LHCN-M2 (cell line): Measurements from ENCODE around the gene ARID1B. TPM values are rescaled to one million over a fixed set of nuclear protein-coding genes. Genes with fewer than 3 reads are reported as not detected.
"Not testable (repeated sequence)": the region's sequence is repeated elsewhere in the genome, so short reads cannot be mapped to it uniquely, and the experiment has no call there.

Source experiments
- DNase-seq: peaks from one replicate; pipeline ENCODE4 v3.0.0-alpha.2; 2012; ENCODE audit warnings: low read depth
- total RNA-seq: library from RNA; depleted of rRNA; stranded (reverse); fragments of >200 nt; gene quantifications from 2 replicates; pipeline ENCODE4 v1.2.3, GENCODE V29; 2014

The ARID1B gene
- total RNA-seq, 1 experiment from 2014 or later: 19.0 TPM

DNA sequence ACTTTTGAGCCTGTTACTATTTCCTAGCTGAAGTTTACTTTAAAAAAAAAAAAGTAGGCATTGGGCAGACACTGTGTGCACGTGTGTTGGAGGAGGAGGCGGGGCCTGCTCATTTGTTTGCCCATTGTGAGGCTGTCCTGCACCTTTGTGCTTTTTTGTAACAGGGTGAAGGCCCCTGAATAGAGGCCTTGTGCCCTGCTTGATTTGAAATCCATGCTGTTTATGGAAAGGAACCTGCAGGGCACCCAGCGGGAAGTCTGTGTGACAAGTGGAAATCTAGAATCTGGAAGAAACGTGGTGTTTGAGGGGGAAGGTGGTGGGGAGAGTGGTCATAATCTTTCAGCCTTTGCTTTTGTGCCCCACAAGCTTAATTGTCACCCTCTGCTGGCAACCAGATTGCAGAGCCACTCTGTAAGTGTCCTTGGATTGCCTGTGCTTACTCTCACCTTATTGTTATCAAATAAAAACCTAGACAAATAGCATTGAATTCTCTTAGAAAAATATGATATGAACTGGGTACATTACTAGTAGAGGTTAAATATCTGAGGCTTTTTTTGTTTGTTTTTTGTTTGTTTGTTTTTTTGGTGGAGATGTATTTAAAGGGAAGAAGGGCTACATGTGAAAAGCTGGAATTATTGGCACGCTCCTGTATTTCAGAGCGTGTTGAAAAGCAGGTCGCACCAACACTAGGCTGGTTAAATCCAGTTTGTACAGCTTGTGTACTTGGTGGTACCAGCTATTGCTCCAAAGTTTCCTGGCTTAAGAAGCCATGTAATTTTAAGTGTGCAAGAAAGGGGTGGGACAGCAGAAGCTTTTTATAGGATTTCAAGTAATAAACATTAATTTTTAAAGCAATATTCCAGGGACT lies 156.3 kb downstream of the ARID1B start:
- DNase-seq: no peak

DNA sequence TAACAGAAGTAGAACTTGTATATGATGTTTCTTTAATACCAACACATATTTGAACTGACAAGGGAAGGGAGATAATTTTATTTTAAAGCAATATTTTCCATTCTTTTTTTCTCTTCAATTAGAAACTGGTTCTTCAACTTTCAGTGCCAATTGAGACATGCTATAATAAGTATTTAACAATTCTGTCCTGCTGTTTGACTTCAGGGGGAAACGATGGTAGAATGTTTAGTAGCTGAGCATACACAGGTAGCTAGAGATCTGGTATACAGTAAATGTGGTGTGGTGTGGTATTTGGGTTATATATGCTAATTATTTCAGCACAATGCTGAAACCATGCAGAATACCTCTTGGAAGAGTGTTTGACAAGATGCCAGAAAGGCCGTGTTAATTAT lies 156.9 kb downstream of the ARID1B start:
- DNase-seq: no peak

DNA sequence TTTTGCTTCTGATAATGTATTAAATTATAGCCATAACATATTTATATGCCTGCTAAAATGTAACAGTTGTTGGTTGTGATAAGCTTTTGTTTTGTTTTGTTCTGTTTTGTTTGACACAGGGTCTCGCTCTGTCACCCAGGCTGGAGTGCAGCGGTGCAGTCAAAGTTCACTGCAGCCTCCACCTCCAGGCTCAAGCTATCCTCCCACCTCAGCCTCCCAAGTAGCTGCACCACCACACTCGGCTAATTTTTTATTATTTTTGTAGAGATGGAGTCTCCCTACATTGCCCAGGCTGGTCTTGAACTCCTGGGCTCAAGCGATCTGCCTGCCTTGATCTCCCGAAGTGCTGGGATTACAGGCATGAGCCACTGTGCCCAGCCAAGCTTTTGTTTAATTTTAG lies 157.8 kb downstream of the ARID1B start:
- DNase-seq: no peak

DNA sequence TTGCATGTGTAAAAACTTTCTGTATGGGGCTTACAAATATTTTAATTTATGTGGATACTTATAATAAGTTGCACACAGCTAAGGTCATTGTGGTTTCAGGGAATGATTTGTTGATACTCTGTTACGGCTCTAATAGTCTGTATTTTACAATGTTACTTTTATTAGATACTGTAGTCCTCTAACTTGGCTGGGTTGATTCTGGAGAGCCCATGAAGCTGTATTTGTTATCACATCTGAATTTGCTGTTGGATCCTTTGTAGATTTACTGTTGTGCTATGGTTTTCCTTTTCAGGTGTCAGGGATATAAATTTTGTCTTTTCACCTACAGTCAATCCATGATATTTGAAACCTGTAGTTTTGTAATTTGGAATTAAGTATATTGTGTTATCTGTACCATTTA lies 161.0 kb downstream of the ARID1B start:
- no peak for DNase-seq

DNA sequence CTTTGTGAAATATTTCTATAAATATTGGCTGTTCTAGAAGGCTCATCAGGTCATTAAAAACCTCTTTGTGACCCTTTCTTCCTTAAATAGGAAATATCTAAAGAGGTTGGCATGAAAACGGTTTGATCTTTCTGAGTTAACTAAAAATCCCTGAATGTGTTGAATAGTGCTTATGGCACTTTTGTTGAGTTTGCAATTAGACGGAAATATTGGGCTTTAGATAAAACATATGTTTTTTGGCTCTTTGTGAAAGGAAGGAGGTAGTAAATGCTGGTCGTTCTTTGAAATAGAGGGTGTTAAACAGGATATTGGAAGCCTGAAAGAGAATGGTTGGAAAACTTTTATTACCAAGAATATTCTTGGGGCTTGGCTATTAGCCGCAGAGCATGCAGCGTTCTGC lies 163.0 kb downstream of the ARID1B start:
- no peak for DNase-seq

DNA sequence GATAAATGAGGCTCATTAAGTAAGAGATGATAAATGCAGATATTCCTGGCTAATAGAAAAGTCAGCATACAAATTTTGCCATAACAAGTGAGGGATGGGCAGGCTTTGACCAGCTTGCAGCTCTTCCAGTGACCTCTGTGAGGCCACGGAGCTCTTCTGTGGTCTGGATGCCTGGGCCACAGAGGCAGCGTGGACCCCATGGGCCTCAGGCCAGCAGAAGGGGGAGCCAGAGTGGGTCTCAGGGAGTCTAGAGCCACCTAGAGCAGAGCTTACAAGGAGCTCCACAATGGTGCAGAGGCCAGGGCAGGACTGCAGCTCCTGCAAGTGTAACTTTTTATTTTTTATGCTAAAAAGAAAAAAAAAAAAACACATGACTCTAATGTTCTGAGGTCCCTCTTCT lies 165.1 kb downstream of the ARID1B start:
- no peak for DNase-seq

DNA sequence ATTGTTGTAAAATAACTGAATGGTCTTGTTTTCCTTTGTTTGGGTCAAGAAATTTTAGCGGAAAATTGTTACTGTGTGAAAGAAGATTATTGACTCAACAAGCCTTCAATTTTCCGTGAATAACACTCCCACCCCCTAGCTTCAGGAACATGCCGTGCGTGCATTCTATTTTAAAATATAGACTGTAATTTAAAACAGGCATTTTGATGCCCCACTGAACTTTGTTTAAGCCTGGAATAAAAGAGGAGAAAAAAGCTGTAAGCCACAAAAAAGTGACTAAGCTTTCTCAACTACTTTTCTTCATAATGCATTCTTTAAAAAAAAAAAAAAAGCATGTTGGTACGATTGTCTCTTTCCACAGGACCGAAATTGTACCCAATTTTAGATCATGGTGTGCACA lies 166.0 kb downstream of the ARID1B start:
- peak; percentile 50 for DNase-seq

DNA sequence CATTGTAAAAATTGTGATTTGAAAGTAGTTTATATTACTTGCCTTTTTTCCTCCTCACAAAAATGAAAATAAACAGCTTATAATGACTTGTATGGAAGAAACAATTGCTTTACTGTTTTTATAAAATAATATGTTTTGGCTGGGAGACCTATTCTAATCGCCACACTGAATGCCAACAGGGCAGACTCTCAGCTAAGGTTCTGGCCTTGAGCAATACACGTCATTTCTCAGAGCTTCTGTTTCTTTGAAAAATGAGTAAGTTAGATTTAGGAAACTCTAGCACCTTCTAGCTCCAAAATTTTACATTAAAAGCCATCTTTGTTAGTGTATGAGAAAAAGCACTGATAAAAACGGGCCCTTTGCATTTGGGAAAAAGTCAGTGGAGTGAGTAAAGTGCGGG lies 166.6 kb downstream of the ARID1B start:
- no peak for DNase-seq

DNA sequence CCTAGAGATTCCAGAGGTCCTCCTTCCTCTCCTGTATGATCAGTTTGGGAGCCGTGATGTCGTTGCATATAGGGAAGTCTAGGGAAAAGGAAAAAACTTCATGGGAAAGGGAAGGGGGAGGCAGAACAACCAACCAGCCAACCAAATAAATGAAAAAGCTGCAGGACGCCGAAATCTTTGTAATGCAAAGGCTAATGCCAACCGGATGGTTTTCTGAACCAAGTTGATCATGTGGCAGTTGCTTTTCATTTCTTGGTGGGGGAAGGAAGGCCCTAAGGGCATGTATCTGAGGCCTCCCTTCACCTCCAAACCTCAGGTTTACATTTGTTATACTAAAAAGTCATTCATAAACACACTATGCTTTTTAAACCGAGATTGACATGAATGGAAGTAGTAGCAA lies 167.2 kb downstream of the ARID1B start:
- DNase-seq: no peak

DNA sequence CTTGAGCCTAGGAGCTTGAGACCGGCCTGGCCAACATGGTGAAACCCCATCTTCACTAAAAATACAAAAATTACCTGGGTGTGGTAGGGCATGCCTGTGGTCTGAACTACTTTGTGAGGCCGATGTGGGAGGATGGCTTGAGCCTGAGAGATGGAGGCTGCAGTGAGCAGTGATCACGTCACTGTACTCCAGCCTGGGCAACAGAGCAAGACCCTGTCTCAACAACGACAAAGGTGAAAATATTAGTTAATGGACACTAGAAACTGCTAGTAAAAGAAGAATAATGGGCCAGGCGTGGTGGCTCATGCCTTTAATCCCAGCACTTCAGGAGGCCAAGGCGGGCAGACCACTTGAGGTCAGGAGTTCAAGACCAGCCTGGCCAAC lies 168.6 kb downstream of the ARID1B start:
- DNase-seq: not testable (repeated sequence)

DNA sequence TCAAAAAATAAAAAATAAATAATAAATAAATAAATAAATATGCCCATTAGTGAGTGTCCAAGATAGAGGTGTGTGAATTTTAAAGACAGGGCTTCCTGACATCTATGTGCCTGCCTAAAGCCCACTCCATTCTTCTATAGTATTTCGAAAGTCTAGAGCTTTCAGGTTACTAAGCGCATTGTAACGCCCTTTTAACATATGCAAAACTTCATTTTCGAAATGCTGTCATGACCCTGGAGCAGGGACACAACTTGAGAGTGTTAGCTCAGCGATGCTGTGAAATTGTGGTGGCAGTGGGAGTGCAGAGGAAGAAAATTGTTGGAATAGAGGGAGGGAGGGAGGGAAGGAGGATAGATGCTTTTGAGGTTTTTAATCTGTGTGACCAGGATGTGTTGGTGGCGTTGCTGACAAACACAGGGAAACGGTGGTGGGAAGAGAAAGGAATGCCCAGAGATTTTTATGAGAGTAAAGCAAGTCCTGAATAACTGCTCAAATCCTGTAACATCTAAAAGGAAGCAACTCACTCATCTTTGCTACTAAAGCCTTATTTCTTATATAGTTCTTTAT lies 169.3 kb downstream of the ARID1B start:
- no peak for DNase-seq

DNA sequence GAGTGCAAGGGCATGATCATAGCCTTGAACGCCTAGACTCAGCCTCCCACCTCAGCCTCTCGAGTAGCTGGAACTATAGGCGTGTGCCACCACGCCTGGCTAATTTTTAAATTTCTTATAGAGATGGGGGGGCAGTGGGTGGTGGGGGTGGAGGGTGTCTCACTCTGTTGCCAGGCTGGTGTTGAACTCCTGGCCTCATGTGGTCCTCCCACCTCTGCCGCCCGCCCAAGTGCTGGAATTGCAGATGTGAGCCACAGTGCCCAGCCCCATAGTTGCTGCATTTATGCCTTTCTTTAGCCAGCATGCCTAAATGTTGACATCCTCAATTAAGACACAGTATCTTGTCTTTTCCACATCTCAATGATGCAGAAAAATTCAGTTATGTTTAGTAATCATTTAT lies 171.1 kb downstream of the ARID1B start:
- no peak for DNase-seq

DNA sequence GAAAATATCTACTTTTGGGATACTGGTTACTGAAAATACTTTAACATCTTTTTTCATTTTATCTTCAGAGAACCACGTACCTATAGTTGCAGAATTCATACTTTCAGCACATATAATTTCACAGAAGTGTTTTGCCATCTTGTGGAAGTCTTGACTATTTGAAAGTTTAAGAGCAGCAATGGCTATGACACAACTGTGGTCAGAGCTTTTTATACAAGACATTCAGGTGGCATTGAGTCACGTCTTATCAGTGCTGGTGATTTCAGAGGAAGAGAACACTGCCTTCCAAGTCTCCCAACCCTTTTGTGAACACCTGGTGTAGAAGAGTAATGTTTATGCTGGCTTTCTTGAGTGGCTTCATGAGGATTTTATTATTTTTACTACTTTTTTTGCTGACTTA lies 171.6 kb downstream of the ARID1B start:
- peak; percentile 73 for DNase-seq

DNA sequence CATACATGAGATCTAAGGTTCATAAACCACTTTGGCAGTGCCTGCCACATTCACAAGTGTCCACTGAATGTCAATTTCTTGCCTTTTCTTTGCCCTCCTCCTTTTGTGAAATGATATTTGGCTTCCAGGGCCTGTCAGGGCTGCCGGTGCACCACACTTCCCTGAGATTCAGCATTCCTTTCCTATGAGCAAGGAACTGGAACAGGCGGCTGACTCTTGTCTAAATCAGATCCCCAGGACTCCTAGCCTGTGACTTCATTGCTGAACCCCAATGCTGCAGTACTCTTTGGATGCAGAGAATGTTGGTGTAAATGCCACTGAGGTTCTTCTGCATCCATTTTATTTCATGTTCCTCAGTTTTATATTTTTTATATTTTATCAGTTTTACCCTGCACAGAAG lies 172.2 kb downstream of the ARID1B start:
- DNase-seq: peak; percentile 79

DNA sequence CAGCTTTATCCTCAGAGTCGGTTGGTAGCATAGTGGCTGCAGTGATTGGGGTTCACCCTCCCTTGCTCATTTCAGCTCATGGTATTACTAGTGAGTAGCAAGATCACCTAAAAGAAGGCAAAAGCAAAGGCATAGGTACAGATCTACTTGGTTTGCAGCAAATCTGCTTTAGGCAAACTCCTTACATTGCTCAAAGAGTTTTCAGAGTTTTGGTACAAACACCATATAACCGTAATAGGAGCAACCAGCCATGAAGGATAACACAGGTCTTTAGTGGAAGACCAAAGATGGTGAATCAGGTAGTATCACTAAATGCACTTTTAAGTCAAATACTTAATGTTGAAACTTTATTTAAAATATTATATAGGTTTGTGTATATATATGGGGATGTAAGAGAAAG lies 172.9 kb downstream of the ARID1B start:
- DNase-seq: no peak

DNA sequence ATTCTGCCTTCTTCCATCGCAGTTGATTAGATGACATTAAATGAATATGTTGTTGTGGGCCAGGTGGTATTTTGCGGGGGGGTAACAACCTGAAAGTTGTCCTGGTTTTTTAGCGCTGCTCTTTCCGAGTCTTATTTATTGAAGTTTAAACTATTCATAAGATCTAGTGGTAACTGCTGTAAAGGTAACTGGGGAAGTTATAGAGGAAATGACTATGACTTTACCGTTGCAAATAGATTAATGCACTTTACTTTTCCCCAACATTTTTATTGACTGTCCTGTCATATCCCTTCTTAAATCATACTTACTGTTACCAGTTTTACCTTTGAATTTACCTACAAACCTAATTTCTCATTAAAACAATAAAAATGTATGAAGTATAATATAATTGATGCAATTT lies 173.4 kb downstream of the ARID1B start:
- no peak for DNase-seq

DNA sequence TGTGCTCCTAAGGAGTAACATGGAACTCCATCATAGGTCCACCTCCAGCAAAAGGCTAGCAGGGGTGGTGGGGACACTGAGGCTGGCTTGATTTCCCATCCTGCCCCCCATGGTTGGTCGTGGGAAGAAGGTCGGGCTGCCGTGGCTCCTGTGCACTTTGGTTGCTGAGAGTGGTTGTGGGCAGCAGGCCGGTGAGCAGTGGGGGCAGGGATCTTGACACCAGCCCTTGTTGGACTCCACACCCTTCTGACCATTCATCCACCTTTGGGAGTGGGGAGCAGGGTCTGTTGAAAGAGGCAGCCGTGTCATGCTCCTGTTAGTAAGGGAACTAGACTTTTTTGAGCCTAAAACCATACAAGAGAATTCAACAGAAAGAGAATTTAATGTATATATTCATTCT lies 175.2 kb downstream of the ARID1B start:
- DNase-seq: no peak

DNA sequence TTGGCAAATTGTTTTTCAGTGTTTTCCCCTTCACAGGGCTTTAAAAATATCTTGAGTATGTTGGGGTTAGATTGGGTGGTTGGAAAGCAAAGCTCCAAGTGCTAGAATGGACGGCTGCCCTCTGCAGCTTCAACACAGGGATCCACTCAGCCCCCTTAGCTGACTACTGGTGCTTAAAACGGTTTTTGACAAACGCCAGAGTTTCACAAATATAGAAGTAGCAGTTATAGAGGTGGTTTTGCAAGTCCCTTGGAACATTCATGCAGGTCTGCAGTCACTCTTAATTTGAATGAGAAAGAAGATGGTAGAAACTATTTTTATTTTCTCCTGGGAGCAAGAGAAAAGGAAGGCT lies 175.9 kb downstream of the ARID1B start:
- peak; percentile 69 for DNase-seq

DNA sequence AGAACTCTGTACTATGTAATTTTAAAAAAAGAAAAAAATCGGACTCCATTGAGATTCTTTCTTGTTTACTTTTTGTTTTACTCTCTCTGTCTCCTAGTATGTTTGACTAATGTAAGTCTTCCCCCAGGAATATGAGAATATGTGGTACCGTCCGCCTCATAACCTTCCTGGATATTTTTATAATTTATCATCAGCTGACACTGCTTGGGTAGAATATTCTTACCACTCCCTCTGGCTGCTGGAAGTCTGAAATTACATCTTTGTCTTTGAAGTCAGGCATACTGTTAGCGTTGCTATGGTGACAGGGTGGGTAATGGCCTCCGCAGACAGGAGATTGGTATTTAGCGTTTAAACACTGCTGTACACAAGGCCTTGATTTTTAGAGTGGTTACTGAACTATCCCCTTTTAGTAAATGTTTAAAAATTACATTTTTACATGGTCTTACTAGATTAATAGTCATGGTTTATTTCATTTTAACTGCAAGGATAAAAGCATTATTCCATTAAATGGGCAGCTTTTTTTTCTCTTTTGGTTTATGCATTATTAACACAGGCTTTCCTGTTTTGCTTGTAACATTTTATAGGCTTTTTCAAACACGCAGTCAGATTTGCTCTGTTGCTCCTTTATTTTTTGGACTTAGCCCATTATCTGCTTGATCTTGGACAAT lies 176.4 kb downstream of the ARID1B start:
- peak; percentile 99 for DNase-seq

DNA sequence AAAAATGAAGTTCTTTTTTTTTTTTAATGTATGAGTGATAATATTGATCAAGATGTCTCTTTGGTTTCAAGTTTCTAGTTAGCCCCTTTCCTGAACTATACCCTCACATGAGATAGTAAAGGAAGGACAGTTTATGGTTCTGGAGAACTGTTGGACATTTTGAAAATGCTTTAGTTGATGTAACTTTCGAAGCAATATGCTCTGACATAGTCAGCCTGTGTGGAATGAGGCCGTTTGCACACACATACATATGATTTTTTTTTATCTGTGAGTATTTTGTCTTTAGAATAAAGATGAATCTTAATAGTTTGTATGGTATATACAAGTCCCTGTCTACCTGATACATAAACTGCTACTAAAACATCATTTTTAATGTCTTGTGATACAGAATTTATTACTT lies 177.0 kb downstream of the ARID1B start:
- no peak for DNase-seq

DNA sequence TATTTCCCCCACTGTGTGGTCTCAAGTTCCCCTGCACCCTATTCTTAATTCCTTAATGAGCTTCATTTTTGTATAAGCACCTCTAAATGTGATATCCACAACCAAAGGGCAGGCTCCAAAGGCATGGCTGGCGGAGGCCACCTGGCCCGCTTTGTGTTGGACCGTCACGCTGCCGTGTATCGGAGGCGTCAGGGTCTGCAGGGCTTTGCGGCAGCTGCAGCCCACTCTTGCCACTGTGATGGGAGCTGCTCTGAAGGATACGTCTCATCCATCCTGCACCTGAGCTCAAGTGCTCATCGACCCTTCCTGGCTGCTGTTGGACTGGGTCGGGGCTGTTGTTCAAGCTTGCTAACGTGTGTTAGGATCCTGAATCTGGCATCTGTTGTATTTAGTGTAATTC lies 177.6 kb downstream of the ARID1B start:
- DNase-seq: no peak

DNA sequence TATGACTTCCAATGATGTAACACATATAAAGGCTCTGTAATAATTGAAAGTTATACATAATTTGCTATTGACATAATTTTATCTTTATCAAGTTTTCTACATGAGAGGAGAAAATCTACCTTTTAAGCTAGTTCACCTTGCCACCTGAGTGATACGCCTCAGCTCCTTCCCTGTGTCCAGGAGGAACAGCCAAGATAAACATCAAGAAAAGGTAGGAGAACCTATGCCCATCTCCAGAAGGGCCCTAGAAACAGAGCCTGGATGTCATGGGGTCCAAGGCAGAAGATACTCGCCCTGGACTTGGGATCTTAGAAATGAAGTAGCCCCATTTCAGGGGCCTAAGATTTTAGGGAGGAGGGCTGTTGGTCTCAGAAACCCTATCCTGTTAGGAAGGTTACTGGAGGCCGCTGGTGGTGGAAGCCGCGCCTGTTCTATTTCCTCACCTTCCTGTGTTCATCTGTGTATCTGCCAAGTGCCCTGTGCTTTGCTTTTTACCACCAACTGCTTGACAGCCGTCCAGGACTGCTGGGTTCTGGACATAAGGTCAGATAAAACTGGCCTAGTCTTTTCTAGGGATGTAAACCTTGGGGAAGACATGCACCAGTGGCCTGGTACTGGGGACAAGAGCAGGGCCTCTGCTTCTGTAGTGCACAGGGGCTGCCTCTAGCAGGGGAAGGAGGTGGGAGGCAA lies 178.5 kb downstream of the ARID1B start:
- DNase-seq: peak; percentile 55
